WTC11 (cell line): Measurements from ENCODE around the gene MPEG1. TPM values are rescaled to one million over a fixed set of nuclear protein-coding genes. Genes with fewer than 3 reads are reported as not detected.

ENCODE experiments used
- ATAC-seq: fragments of 200-7000 bp; cut with Tn5 transposase; 2 replicates; pipeline ENCODE4 v1.10.0; 2021; ENCODE audit warnings: mild to moderate bottlenecking, moderate library complexity
- CTCF ChIA-PET: fragments of 300-600 bp; sonication (Branson Sonifier 250); formaldehyde crosslinking; loops from one replicate; lab custom pipeline; 2021; ENCODE audit warnings: antibody characterized with exemption; lab: Charles Lee
- POLR2A ChIA-PET: fragments of 350-600 bp; sonication (Branson Sonifier 250); formaldehyde crosslinking; loops from one replicate; lab custom pipeline; 2021; ENCODE audit warnings: antibody characterized with exemption; lab: Charles Lee
- DNase-seq: peaks from one replicate; pipeline ENCODE4 v3.0.0; 2021; ENCODE audit warnings: low spot score
- H3K27ac Mint-ChIP-seq: 2 replicates; pipeline ENCODE4 v1.8.0; 2021; ENCODE audit warnings: mixed read lengths
- H3K27me3 Mint-ChIP-seq: 2 replicates; pipeline ENCODE4 v1.8.0; 2021; ENCODE audit warnings: low read depth, mild to moderate bottlenecking, moderate library complexity, mixed read lengths
- H3K36me3 Mint-ChIP-seq: 2 replicates; pipeline ENCODE4 v1.8.0; 2021; ENCODE audit warnings: mixed read lengths
- H3K4me1 Mint-ChIP-seq: 2 replicates; pipeline ENCODE4 v1.8.0; 2022; ENCODE audit warnings: mixed read lengths
- H3K4me3 Mint-ChIP-seq: 2 replicates; pipeline ENCODE4 v1.8.0; 2021; ENCODE audit warnings: mild to moderate bottlenecking, moderate library complexity, mixed read lengths
- H3K9me3 Mint-ChIP-seq: 2 replicates; pipeline ENCODE4 v1.8.0; 2021; ENCODE audit warnings: mixed read lengths
- AFF4 ChIP-seq: sonication (generic); formaldehyde crosslinking; IDR thresholded peaks from 2 replicates; pipeline ENCODE4 v1.8.1; 2023; ENCODE audit warnings: mild to moderate bottlenecking, missing genetic modification reagents, borderline replicate concordance
- ETV6 ChIP-seq: sonication (generic); formaldehyde crosslinking; IDR thresholded peaks from 2 replicates; pipeline ENCODE4 v1.8.1; 2022; ENCODE audit warnings: mild to moderate bottlenecking, missing genetic modification reagents
- NFE2L1 ChIP-seq: sonication (generic); formaldehyde crosslinking; IDR thresholded peaks from 2 replicates; pipeline ENCODE4 v1.8.1; 2023; ENCODE audit warnings: missing genetic modification reagents
- SP1 ChIP-seq: sonication (generic); formaldehyde crosslinking; conservative IDR thresholded peaks from 2 replicates; pipeline ENCODE4 v1.8.1; 2022; ENCODE audit warnings: missing genetic modification reagents
- TEAD4 ChIP-seq: sonication (generic); formaldehyde crosslinking; IDR thresholded peaks from 2 replicates; pipeline ENCODE4 v1.8.0; 2022; ENCODE audit warnings: mild to moderate bottlenecking, missing genetic modification reagents
- ZBTB21 ChIP-seq: sonication (generic); formaldehyde crosslinking; IDR thresholded peaks from 2 replicates; pipeline ENCODE4 v1.8.1; 2023; ENCODE audit warnings: mild to moderate bottlenecking, missing genetic modification reagents, borderline replicate concordance
- ZNF138 ChIP-seq: sonication (generic); formaldehyde crosslinking; conservative IDR thresholded peaks from 2 replicates; pipeline ENCODE4 v1.8.1; 2022; ENCODE audit warnings: mild to moderate bottlenecking, moderate library complexity, missing genetic modification reagents
- ZNF232 ChIP-seq: sonication (generic); formaldehyde crosslinking; IDR thresholded peaks from 2 replicates; pipeline ENCODE4 v1.8.0; 2022; ENCODE audit warnings: mild to moderate bottlenecking, missing genetic modification reagents
- ZNF416 ChIP-seq: fragments of 250-450 bp; sonication (Bioruptor Pico); IDR thresholded peaks from 2 replicates; pipeline ENCODE4 v1.9.0; 2021; ENCODE audit warnings: mild to moderate bottlenecking, inconsistent platforms
- total RNA-seq: library from RNA; stranded (reverse); gene quantifications from 3 replicates; pipeline ENCODE4 v1.2.3, GENCODE V29; 2021
- TF ChIP-seq, protein P1 (sequence below): sonication (generic); formaldehyde crosslinking; IDR thresholded peaks from 2 replicates; pipeline ENCODE4 v1.8.1; 2022; ENCODE audit warnings: low read depth, mild to moderate bottlenecking, moderate library complexity, missing genetic modification reagents, borderline replicate concordance
- TF ChIP-seq, protein P2 (sequence below): fragments of 250-450 bp; sonication (Bioruptor Pico); IDR thresholded peaks from 2 replicates; pipeline ENCODE4 v1.9.0; 2021; ENCODE audit warnings: mild to moderate bottlenecking, borderline replicate concordance
- TF ChIP-seq, protein P3 (sequence below): fragments of 250-450 bp; sonication (Bioruptor Pico); IDR thresholded peaks from 2 replicates; pipeline ENCODE4 v1.8.0; 2021; ENCODE audit warnings: mild to moderate bottlenecking

The MPEG1 gene
- total RNA-seq, 1 experiment from 2014 or later: 0.09 TPM

GRCh38 chr11:59189986-59190385 lies 22.7 kb downstream of the MPEG1 start:
- ATAC-seq: no peak
- H3K4me1 Mint-ChIP-seq: peaks cover 8% of the 10 kb centered on the region

More at GRCh38 chr11:59189986-59190385, 22.7 kb downstream of the MPEG1 start:
- H3K9me3 Mint-ChIP-seq: no peaks in the 10 kb centered on the region
- POLR2A ChIA-PET: no interaction called here
- CTCF ChIA-PET: interaction anchor here (1.0 to 3.1 kb wide), 4 partner anchors 11 to 32 kb away, joined by 3 to 13 read pairs (median 5); partner anchors contain the start of gene DTX4
- H3K27ac Mint-ChIP-seq: no peak overlapping the region
- H3K27me3 Mint-ChIP-seq: no peaks in the 10 kb centered on the region
- TF ChIP-seq, protein P1, sequence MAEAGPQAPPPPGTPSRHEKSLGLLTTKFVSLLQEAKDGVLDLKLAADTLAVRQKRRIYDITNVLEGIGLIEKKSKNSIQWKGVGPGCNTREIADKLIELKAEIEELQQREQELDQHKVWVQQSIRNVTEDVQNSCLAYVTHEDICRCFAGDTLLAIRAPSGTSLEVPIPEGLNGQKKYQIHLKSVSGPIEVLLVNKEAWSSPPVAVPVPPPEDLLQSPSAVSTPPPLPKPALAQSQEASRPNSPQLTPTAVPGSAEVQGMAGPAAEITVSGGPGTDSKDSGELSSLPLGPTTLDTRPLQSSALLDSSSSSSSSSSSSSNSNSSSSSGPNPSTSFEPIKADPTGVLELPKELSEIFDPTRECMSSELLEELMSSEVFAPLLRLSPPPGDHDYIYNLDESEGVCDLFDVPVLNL (CRISPR knock-in tag): no peak
- no peak for TF ChIP-seq ETV6 (CRISPR knock-in tag)
- TF ChIP-seq, protein P2, sequence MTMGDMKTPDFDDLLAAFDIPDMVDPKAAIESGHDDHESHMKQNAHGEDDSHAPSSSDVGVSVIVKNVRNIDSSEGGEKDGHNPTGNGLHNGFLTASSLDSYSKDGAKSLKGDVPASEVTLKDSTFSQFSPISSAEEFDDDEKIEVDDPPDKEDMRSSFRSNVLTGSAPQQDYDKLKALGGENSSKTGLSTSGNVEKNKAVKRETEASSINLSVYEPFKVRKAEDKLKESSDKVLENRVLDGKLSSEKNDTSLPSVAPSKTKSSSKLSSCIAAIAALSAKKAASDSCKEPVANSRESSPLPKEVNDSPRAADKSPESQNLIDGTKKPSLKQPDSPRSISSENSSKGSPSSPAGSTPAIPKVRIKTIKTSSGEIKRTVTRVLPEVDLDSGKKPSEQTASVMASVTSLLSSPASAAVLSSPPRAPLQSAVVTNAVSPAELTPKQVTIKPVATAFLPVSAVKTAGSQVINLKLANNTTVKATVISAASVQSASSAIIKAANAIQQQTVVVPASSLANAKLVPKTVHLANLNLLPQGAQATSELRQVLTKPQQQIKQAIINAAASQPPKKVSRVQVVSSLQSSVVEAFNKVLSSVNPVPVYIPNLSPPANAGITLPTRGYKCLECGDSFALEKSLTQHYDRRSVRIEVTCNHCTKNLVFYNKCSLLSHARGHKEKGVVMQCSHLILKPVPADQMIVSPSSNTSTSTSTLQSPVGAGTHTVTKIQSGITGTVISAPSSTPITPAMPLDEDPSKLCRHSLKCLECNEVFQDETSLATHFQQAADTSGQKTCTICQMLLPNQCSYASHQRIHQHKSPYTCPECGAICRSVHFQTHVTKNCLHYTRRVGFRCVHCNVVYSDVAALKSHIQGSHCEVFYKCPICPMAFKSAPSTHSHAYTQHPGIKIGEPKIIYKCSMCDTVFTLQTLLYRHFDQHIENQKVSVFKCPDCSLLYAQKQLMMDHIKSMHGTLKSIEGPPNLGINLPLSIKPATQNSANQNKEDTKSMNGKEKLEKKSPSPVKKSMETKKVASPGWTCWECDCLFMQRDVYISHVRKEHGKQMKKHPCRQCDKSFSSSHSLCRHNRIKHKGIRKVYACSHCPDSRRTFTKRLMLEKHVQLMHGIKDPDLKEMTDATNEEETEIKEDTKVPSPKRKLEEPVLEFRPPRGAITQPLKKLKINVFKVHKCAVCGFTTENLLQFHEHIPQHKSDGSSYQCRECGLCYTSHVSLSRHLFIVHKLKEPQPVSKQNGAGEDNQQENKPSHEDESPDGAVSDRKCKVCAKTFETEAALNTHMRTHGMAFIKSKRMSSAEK (CRISPR knock-in tag): no peak
- TF ChIP-seq ZNF416 (CRISPR knock-in tag): no peak
- TF ChIP-seq ZNF138 (CRISPR knock-in tag): no peak
- TF ChIP-seq AFF4 (CRISPR knock-in tag): no peak
- TF ChIP-seq ZBTB21 (CRISPR knock-in tag): no peak
- TF ChIP-seq, protein P3, sequence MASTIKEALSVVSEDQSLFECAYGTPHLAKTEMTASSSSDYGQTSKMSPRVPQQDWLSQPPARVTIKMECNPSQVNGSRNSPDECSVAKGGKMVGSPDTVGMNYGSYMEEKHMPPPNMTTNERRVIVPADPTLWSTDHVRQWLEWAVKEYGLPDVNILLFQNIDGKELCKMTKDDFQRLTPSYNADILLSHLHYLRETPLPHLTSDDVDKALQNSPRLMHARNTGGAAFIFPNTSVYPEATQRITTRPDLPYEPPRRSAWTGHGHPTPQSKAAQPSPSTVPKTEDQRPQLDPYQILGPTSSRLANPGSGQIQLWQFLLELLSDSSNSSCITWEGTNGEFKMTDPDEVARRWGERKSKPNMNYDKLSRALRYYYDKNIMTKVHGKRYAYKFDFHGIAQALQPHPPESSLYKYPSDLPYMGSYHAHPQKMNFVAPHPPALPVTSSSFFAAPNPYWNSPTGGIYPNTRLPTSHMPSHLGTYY: no peak
- TF ChIP-seq ZNF232 (CRISPR knock-in tag): no peak
- TF ChIP-seq SP1 (CRISPR knock-in tag): no peak
- TF ChIP-seq NFE2L1 (CRISPR knock-in tag): no peak
- no peak for TF ChIP-seq TEAD4 (CRISPR knock-in tag)
- H3K4me3 Mint-ChIP-seq: no peak overlapping the region
- peaks cover 44% of the 10 kb centered on the region for H3K36me3 Mint-ChIP-seq
- DNase-seq: no peak
